ENCODE results near the gene CCAR1.
"Not testable (repeated sequence)": the region's sequence is repeated elsewhere in the genome, so short reads cannot be mapped to it uniquely, and the experiment has no call there.

CCAR1 gene

DNA sequence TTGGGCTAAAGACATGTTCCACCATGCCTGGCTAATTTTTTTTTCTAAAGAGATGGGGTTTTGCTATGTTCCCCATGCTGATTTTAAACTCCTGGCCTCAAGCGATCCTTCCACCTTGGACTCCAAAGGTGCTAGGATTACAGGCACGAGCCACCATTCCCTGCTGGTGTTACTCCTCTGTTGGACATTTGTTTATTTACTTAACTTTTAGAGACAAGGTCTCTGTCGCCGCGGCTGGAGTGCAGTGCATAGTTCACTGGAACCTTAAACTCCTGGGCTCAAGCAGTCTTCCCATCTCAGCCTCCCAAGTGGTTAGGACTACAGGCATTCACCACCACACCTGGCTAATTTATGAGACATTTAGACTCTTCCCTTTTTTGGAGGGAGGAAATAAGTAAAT lies 38.9 kb downstream of the CCAR1 start:
- DNase-seq (ENCODE audit: low read depth) = no peak

DNA sequence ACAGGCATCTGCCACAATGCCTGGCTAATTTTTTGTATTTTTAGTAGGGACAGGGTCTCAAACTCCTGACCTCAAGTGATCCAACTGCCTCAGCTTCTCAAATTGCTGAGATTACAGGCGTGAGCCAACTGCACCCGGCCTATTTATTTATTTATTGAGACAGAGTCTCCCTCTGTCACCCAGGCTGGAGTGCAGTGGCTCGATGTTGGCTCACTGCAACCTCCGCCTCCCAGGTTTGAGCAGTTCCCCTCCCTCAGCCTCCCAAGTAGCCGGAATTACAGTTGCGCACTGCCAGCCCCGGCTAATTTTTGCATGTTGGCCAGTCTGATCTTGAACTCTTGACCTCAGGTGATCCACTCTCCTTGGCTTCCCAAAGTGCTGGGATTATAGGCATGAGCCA lies 46.4 kb downstream of the CCAR1 start:
- DNase-seq (ENCODE audit: low read depth) = not testable (repeated sequence)

DNA sequence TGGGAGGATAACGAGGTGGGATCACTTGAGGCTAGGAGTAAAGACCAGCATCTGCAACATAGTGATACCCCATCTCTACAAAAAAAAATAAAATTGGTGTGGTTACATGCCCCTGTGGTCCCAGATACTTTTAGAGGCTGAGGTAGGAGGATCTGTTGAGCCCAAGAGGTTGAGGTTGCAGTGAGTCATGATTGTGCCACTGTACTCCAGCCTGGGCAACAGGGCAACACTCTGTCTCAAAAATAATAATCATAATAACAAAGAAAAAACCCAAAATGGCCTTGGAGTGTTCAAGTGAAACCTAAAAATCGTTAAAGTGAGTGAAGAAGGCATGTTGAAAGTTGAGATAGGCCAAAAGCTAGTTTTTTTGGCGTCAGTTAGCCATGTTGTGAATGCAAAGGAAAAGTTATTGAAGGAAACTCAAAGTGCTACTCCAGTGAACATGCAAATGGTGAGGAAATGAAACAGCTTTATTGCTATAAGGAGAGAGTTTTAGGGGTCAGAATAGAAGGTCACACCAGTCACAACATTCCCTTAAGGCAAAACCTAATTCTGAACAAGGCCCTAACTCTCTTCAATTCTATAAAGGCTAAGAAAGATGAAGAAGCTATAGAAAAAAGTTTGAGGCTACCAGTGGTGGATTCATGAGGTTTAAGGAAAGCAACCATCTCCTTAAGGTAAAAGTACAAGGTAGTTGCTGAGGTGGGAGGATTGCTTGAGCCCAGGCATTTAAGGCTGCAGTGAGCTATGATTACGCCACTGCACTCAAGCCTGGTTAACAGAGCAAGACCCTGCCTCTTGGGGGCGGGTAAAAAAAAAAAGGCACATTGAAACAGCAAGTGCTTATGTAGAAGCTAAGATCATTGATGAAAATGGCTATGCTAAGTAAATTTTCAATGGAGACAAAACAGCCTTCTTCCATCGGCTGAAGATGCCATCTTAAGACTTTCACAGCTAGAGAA lies 60.9 kb downstream of the CCAR1 start:
- DNase-seq (ENCODE audit: low read depth) = no peak

DNA sequence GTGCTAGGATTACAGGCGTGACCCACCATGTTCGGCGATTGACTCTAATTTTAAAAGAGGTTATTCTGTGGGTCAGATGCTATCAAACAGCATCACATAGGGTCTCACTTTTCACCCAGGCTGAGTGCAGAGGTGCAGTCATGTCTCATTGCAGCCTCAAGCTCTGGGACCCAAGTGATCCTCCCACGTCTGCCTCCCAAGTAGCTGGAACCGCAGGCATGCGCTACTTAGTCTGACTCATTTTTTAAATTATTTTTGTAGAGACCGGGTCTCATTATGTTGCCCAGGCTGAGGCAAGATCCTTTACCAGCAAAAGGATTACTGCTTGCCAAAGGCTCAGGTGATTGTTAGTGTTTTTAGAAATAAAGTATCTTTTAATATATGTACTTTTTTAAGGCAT lies 63.4 kb downstream of the CCAR1 start:
- no peak for DNase-seq (ENCODE audit: low read depth)

DNA sequence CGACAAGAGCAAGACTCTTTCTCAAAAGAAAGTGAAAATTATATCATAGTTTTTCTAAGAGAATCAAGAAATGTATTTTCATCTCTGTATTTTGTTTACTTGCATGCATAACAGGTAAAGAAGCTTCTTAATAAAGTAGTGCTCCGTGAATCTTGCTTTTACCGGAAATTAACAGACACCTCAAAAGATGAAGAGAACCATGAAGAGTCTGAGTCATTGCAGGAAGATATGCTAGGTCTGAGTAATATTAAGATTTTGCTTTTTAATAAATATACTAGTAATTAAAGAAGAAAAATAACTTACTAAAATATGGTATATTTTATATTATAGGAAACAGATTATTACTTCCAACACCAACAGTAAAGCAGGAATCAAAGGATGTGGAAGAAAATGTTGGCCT lies 66.8 kb downstream of the CCAR1 start:
- DNase-seq (ENCODE audit: low read depth) = no peak

DNA sequence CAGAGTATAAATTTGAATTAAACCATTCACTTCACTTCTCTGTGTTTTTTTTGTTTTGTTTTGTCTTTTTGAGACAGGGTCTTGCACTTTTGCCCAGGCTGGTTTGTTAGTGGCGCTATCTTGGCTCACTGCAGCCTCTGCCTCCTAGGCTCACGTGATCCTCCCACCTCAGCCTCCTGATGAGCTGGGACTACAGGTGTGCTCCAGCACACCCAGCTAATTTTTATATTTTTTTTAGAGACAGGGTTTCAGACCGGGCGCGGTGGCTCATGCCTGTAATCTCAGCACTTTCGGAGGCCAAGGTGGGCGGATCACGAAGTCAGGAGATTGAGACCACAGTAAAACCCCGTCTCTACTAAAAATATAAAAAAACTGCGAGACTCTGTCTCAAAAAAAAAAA lies 69.4 kb downstream of the CCAR1 start:
- no peak for DNase-seq (ENCODE audit: low read depth)

DNA sequence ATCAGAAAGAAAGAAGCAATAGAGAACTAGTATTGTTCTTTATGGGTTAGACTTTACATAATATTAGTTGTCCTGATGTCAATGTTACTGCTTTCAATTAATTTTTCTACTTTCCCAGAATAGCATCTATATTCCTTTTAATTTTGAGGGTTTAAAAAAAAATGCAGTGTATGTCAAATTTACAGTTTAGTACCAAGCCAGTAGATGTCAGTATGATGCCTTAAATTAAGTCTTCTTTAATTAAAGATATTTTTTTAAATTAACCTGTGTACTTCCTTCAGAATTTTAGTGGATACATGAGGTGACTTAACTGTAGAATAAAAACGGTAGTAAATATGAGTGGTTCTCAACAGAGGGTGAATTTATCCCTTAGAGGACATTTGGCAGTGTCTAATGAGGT lies 71.1 kb downstream of the CCAR1 start:
- DNase-seq (ENCODE audit: low read depth) = no peak

DNA sequence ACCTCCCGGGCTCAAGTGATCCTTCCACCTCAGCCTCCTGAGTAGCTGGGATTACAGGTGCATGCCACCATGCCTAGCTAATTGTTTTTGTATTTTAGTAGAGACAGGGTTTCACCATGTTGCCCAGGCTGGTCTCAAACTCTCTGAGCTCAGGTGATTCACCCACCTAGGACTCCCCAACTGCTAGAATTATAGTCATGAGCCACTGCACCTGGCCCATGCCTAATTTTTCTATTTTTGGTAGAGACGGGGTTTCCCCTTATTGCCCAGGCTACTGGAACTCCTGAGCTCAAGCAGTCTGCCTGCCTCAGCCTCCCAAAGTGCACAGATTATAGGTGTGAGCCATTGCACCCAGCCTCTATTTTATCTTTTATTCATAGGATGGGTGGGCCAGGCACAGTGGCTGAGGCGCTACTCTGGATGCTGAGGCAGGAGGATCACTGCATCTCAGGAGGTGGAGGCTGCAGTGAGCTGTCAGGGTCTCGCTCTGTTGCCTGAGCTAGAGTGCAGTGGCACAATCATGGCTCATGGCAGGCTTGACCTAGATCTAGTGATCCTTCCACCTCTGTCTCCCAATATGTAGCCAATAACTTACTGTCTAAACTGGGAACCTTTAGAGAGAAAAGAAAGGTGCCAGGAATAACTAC lies 75.0 kb downstream of the CCAR1 start:
- no peak for DNase-seq (ENCODE audit: low read depth)

DNA sequence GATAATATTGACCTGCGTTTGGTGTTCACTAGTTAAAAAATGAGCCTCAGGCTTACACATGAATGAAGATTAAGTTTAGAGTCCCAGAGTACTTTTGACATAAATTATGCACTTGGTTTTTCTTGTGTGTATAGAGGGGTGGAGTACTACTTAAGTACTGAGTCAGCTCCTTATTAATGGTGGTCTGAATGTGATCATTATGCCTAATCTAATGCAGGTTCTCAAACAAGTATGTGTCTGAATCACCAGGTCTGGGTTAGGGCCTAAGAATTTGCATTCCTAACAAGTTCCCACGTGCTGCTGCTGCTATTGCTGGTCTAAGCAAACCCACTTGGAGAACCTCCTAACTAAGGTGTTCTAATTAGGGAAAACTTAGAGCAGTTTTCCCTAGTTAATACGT lies 75.6 kb downstream of the CCAR1 start:
- DNase-seq (ENCODE audit: low read depth) = no peak

DNA sequence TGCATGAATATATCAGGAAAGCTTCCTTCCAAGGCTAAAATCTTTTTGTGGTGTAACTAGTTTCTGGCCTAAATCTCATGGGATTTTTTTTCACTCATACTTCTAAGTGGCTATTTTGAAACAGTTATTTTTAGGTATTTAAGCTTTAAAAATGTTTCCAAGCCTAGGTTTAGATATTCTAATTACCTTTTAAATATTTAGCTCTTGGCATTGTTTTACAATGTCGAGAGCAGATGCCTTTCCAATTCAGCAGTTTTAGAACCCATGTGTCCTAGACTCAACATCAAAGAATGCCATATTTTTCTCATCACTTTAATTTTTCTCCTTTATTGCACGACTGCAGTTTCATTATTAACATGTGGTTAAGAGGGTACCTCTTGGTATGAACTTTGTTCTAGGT lies 79.2 kb downstream of the CCAR1 start:
- DNase-seq (ENCODE audit: low read depth) = no peak

DNA sequence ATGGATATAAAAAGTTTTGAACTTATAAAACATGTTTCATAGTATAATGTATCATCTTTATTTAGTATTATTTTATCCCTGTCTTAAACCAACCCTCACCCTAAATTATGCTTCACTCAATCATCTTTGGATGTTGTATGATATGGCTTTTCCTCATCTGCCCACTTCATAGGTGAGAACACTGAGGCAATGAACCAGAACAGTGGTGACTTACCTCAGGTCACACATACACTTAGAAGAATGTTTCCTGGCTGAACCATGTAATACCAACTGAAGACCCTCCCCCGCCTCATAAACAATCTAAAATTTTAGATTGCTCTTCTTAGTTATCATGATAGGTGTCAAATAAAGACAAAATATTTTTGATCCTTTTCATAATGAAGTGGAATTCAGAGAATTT lies 83.7 kb downstream of the CCAR1 start:
- DNase-seq (ENCODE audit: low read depth) = no peak

DNA sequence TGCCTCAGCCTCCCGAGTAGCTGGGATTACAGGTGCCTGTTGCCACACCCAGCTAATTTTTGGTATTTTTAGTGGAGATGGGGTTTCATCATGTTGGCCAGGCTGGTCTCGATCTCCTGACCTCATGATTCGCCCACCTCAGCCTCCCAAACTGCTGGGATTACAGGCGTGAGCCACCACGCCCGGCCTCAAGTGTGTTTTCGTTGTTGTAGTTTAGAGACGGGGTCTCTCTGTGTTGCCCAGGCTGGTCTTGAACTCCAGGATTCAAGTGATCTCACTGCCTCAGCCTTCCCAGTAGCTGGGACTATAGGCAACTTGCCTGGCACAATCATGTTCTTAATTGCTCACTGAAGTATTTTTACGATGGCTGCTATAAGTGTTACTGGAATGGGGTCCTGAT lies 89.8 kb downstream of the CCAR1 start:
- not testable (repeated sequence) for DNase-seq (ENCODE audit: low read depth)

DNA sequence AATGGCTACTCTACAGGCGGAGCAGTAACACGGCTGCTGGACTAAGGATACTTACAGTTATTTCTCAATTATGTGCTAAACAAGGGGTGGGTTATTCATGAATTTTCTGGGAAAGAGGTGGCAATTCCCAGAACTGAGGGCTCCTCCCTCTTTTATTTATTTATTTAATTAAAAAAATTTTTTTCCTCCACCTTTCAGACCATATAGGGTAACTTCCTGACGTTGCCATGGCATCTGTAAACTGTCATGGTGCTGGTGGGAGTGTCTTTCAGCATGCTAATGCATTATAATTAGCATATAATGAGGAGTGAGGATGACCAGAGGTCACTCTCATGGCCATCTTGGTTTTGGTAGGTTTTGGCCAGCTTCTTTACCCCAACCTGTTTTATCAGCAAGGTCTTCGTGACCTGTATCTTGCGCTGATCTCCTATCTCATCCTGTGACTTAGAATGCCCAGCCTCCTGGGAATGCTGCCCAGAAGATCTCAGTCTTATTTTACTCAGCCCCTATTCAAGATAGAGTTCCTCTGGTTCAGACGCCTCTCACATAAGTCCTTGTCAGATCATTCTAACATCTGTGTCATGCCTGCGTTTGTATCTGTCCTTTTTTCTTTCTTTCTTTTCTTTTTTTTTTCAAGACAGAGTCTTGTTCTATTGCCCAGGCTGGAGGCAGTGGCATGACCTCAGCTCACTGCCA lies 90.4 kb downstream of the CCAR1 start:
- DNase-seq (ENCODE audit: low read depth) = no peak

DNA sequence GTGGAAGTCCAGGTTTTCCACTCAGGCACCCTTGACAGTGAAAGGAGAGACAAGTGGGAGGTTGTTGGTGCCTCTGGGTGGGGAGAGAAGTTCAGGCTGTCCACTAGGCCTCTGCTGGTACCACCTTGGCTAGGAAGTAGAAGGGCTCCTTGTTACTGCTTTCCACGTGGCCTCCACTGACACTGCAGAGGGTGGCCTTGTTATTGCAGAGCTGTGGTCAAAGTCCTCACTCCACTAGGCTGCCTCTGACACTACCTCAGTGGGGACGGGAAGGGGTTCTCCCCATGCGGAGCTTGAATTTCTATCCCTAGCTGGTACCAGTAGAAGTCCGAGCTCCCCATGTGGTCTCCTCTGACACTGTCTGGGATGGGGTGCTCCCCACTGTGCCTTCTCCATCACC lies 91.4 kb downstream of the CCAR1 start:
- no peak for DNase-seq (ENCODE audit: low read depth)

DNA sequence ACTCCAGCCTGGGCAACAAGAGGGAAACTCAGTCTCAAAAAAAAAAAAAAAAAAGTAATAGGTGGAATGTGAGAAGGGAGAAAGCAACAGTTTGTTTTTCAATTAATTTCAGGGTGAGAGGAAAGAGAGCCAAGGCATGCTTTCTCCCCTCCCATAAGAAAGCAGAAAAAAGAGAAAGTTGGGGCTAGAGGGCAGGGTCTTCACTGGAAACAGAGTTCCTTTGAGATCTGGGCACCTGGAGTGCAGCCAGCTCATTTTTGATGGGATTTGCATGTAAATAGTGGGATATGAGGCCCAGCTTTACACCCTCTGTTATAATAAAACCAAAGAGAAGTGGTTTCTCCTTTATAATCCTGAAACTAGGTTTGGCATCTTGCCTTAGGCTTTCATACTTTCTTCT lies 92.5 kb downstream of the CCAR1 start:
- no peak for DNase-seq (ENCODE audit: low read depth)

DNA sequence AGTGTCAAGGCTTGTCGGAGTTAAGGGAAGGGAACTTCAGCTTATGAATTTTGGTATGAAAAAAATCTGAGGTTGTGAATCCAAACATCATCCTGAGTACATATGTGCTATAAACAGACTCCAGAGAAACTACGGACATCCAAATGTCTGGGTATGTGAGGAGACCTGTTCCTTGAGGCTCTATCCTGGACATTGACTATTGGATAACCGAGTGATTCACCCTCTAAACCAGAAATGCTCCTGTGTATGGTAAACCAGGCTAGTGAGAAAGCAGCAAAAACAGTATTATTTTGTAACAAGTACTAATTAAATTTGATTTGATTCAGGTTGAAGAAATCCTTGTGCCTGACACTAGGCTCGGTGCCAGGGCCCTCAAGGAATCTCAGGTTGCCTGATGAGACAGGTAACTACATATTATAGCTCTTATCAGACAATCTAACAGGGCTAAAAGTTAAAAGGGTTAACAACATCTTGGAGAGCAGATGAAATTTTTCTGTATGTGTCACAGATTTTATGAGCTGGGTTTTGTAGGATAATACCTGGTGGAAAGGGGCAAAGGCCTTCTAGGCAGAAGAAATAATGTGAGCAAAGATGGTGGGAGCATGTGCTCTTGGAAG lies 95.9 kb downstream of the CCAR1 start:
- DNase-seq (ENCODE audit: low read depth) = no peak

DNA sequence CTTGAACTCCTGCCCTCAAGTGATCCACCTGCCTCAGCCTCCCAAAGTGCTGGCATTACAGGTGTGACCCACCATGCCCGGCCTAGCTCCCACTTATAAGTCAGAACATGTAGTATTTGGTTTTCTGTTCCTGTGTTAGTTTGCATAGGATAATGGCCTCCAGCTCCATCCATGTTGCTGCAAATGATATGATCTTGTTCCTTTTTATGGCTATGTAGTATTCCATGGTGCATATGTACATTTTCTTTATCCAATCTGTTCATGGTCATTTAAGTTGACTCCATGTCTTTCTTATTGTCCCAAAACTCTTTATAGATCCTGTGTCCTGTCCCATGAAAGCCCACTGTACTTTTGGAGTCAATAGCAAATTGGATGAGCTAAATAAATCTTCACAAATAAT lies 99.3 kb downstream of the CCAR1 start:
- not testable (repeated sequence) for DNase-seq (ENCODE audit: low read depth)

DNA sequence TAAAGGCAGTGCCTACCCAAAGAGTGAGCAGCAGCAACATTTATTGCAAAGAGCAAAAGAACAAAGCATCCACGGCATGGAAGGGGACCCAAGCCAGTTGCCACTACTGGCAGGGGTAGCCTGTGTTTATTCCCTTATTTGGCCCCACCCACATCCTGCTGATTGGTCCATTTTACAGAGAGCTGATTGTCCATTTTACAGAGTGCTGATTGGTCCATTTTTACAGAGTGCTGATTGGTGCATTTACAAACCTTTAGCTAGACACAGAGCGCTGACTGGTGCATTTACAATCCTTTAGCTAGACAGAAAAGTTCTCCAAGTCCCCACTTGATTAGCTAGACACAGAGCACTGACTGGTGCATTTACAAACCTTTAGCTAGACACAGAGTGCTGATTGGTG lies 101.6 kb downstream of the CCAR1 start:
- not testable (repeated sequence) for DNase-seq (ENCODE audit: low read depth)

DNA sequence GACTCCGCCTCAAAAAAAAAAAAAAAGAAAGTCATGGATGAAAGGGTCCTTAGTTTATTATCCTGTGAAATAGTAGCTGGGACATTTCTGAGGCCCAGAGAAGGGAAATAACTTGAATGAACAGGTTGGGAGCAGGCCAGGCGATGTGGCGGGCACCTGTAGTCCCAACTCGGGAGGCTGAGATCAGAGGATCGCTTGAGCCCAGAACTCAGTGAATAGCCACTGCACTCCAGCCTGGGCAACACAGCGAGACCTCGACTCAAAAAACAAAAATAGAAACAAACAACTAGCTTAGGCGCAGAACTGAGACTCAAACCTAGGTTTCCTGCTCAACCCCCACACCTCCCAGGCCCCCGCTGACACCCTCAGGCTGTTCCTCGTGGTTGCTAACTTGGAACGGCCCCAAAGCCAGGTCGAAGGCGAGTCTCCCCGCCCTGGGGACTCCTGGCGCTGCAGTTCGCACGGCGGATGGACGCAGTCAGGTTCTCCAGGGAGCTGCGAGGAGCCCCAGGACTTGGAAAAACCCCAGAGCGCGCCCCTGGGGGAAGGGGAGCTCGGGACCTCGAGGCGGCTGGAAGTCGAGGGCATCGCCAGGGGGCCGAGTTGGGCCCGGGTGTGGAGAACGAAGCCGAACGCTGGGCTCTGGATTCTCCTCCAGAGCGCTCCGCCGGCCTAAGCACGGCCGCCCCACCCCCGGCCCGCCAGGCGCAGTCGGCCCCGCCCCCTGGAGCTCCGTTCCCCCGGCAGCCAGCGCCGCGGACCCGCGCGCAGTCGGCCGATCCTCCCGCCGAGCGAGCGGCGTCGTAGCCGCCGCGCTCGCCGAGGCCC lies 105.9 kb downstream of the CCAR1 start, which contains the start of gene STOX1:
TSS of gene STOX1 (plus strand) at position 768 of the 828 bp plus-strand sequence. CDS start 93 bp downstream, outside the sequence.
- DNase-seq (ENCODE audit: low read depth) = peak; percentile 17

DNA sequence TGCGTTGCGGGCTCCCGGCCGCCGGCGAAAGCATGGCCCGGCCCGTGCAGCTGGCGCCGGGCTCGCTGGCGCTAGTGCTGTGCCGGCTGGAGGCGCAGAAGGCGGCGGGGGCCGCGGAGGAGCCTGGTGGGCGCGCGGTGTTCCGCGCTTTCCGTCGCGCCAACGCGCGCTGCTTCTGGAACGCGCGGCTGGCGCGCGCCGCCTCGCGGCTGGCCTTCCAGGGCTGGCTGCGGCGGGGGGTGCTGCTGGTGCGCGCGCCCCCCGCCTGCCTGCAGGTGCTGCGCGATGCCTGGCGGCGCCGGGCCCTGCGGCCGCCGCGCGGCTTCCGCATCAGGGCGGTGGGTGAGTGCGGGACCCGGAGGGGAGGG lies 106.5 kb downstream of the CCAR1 start:
- not testable (repeated sequence) for DNase-seq (ENCODE audit: low read depth)

DNA sequence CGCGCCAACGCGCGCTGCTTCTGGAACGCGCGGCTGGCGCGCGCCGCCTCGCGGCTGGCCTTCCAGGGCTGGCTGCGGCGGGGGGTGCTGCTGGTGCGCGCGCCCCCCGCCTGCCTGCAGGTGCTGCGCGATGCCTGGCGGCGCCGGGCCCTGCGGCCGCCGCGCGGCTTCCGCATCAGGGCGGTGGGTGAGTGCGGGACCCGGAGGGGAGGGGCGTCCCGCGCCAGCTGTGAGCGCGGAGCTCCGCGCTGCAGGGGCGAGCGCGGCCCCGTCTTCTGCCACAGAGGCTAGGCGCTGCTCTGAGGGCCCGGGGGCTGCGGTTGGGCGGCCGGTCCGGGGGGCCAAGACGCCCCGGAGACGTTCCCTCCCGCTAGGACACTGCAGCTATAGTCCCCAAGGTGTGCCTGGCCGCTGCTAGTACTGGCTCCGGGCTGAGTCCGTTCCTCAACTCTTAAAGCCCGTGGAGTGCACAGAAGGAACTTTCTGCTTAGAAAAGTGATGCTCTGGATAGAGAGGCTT lies 107.1 kb downstream of the CCAR1 start:
- DNase-seq (ENCODE audit: low read depth) = not testable (repeated sequence)

Measured in stimulated activated CD8-positive, alpha-beta memory T cell treated with anti-CD3 and anti-CD28 coated beads, Interleukin-12 subunit alpha, Interleukin-12 subunit beta, amount 100 ng/mL, for 1 hour (primary cell).